Testis (tissue), 3 donors: ENCODE data around the gene NRP2. TPM values are rescaled to one million over a fixed set of nuclear protein-coding genes. Genes with fewer than 3 reads are reported as not detected.
A peak's percentile ranks its signal among the peaks of the same experiment; 100 is the strongest.

Experiments used
- DNase-seq: peaks from one replicate; pipeline ENCODE4 v3.0.0-alpha.2; 2019
- H3K27ac ChIP-seq, 2 donors: fragments of 200-600 bp; sonication (generic); one replicate each; pipeline ENCODE4 v1.5.1; 2019
- H3K27me3 ChIP-seq: fragments of 200-600 bp; sonication (generic); one replicate; pipeline ENCODE4 v1.5.1; 2019
- H3K36me3 ChIP-seq: fragments of 200-600 bp; sonication (generic); one replicate; pipeline ENCODE4 v1.5.1; 2017; ENCODE audit warnings: low read depth; ENCODE audit errors: missing control alignments
- H3K4me1 ChIP-seq: fragments of 200-600 bp; sonication (generic); one replicate; pipeline ENCODE4 v1.5.1; 2019
- H3K4me3 ChIP-seq, 2 donors: fragments of 200-600 bp; sonication (generic); one replicate each; pipeline ENCODE4 v1.5.1; 2017 to 2019
- H3K9me3 ChIP-seq: fragments of 200-600 bp; sonication (generic); one replicate; pipeline ENCODE4 v1.5.1; 2017
- POLR2A ChIP-seq: fragments of 450-650 bp; IDR thresholded peaks from one replicate; pipeline ENCODE4 v1.6.1; 2017; ENCODE audit warnings: antibody characterized with exemption, mild to moderate bottlenecking, moderate library complexity
- WGBS, 2 donors: methylation state at CpG; one replicate each; pipeline ENCODE4 v1.1.5; 2018; 5-methylcytosine and 5-hydroxymethylcytosine counted together
- intact Hi-C: fragments of 100-400 bp; cut with DNase I; formaldehyde crosslinking; loops from one replicate; pipeline ENCODE4 v1.15.1; 2023; ENCODE audit warnings: low total_unique reads
- polyA plus RNA-seq: library from polyadenylated mRNA; stranded (reverse); fragments of 350-450 nt; fragmentation: Illumina TruSeq; extraction: RNeasy Lipid Tissue Mini Kit (QIAGEN cat#74804); gene quantifications from one replicate; pipeline ENCODE4 v1.2.3, GENCODE V29; 2014; ENCODE audit warnings: low read depth, low replicate concordance; ENCODE audit not compliant: insufficient read depth
- total RNA-seq, 2 donors: library from RNA; depleted of rRNA; stranded (reverse); fragments of >200 nt; gene quantifications; one replicate each; pipeline ENCODE4 v1.2.3, GENCODE V29; 2016
- TF ChIP-seq, protein P1 (sequence below), 3 experiments: fragments of 450-650 bp in 2 of 3; fragments of 200-600 bp in 1 of 3; sonication (generic) in 1 of 3; IDR thresholded peaks; one replicate each; pipeline ENCODE4 v1.5.1; 2016 to 2019; ENCODE audit warnings: antibody characterized with exemption in 3 of 3, mild to moderate bottlenecking in 2 of 3, moderate library complexity in 1 of 3

NRP2 gene
- total and polyA plus RNA-seq, 3 donors from 2014 or later: 6.3 to 10.6 (median 6.3) TPM

DNA sequence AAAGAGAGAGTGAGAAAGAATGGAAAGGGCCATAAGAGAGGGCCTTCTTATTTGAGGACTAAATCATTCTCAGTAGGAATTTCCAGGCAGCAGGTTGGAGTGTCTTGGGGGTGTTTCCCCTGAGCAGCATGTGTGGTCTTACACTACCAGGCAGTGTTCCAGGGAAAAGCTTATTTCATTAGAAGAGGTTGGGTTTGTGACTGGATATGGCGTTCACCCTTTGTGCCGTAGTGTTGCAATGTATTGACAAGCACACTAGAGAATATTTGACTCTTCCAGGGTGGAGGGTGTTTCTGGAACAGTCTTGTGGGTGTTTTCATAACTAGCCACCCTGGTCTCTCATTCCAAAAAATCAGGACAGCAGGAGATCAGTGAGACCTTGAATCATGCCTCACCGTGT lies 105.5 kb downstream of the NRP2 start:
- intact Hi-C loops: no loop called here
- Histone ChIP-seq H3K27ac (no peak overlapping the region), H3K4me3 (no peak overlapping the region), H3K27me3 (no peaks in the 10 kb centered on the region), H3K9me3 (no peaks in the 10 kb centered on the region), H3K36me3 (no peaks in the 10 kb centered on the region), H3K4me1 (no peaks in the 10 kb centered on the region)
- TF ChIP-seq, protein P1, sequence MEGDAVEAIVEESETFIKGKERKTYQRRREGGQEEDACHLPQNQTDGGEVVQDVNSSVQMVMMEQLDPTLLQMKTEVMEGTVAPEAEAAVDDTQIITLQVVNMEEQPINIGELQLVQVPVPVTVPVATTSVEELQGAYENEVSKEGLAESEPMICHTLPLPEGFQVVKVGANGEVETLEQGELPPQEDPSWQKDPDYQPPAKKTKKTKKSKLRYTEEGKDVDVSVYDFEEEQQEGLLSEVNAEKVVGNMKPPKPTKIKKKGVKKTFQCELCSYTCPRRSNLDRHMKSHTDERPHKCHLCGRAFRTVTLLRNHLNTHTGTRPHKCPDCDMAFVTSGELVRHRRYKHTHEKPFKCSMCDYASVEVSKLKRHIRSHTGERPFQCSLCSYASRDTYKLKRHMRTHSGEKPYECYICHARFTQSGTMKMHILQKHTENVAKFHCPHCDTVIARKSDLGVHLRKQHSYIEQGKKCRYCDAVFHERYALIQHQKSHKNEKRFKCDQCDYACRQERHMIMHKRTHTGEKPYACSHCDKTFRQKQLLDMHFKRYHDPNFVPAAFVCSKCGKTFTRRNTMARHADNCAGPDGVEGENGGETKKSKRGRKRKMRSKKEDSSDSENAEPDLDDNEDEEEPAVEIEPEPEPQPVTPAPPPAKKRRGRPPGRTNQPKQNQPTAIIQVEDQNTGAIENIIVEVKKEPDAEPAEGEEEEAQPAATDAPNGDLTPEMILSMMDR (IDR thresholded peaks at IDR 0.05): no peak
- TF ChIP-seq POLR2A: no peak
- DNase-seq: peak; percentile 33
- WGBS, 2 donors: 80 to 94% methylated on average over 3 of the region's 3 CpGs

DNA sequence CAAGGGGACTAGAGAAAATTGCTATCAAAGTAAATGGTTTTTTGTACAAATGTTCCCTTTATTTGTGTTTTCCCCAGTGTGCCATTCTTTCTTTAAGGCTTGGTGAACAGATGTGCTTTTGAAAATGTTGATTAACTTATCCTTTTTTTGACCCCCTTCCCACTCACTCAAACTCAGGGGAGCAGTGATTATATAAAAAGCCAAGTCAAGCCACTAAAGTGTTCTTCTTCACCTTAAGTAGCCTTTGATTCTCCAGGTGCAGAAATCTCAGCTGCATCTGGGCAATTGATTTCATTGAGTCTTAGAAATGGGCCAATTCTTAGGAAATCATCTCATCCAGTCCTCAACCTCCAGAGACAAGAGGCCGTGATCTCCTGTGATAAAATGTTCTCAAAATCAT lies 107.6 kb downstream of the NRP2 start:
- no peak overlapping the region for H3K4me3 ChIP-seq
- DNase-seq: no peak
- no peaks in the 10 kb centered on the region for H3K36me3 ChIP-seq
- no peaks in the 10 kb centered on the region for H3K9me3 ChIP-seq
- no peaks in the 10 kb centered on the region for H3K4me1 ChIP-seq
- no peak for TF ChIP-seq POLR2A
- TF ChIP-seq, protein P1 (IDR thresholded peaks at IDR 0.05): no peak
- no peak overlapping the region for H3K27ac ChIP-seq
- H3K27me3 ChIP-seq: no peaks in the 10 kb centered on the region
- intact Hi-C loops: no loop called here
- WGBS, 2 donors: 93 to 97% methylated on average over 1 of the region's 1 CpG

DNA sequence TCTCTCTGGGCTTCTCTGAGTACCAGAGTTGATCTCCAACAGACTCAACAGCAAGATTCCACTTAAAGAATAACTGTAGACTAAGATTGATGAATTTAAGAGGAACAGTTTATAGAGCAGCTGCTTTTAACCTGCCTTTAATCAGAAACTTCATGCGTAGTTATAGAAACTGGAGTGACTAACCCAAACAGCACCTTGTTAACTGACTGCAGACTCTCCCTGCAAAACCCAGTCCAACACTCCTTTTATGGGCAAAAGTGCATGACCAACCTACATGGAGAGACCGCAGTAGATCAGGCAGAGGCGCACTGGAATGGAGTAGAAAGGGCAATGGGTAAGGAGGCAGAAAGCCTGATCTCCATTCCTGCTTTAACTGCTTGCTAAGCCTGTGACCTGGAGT lies 110.6 kb downstream of the NRP2 start:
- no peaks in the 10 kb centered on the region for H3K9me3 ChIP-seq
- H3K4me3 ChIP-seq: no peak overlapping the region
- no peaks in the 10 kb centered on the region for H3K27me3 ChIP-seq
- DNase-seq: no peak
- H3K27ac ChIP-seq: no peak overlapping the region
- H3K36me3 ChIP-seq: no peaks in the 10 kb centered on the region
- intact Hi-C loops: no loop called here
- 93 to 95% methylated on average over 3 of the region's 3 CpGs for WGBS, 2 donors
- no peaks in the 10 kb centered on the region for H3K4me1 ChIP-seq
- TF ChIP-seq POLR2A: no peak
- TF ChIP-seq, protein P1 (IDR thresholded peaks at IDR 0.05): no peak

DNA sequence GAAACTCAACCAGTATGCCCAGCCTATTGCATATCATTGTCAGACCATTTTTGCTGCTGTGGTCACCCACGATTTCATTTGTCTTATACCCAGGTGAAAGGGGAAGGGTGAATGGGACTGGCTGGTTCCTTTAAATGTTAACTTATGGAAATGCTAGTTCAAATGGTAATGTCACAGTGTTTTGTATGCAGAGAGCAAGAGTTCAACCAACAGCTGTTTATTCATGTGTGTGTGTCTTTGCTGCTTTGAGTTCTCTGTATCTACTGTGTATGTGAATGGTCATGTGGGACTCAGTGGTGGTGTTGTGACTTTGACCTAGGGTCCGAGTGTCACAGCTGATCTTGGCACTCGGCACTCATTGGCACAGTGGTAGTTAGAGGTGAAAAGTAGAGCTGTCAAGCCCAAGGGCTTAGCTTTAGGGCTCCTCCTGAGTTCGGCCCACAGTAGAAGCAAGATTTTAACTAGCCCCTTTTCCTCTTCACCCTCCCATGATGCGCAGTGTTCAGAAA lies 114.6 kb downstream of the NRP2 start:
- WGBS, 2 donors: 91 to 95% methylated on average over 5 of the region's 5 CpGs
- Histone ChIP-seq H3K9me3 (no peaks in the 10 kb centered on the region), H3K36me3 (no peaks in the 10 kb centered on the region), H3K27ac (no peak overlapping the region), H3K27me3 (no peaks in the 10 kb centered on the region), H3K4me3 (no peak overlapping the region), H3K4me1 (no peaks in the 10 kb centered on the region)
- TF ChIP-seq, protein P1 (IDR thresholded peaks at IDR 0.05): no peak
- TF ChIP-seq POLR2A: no peak
- DNase-seq: no peak
- intact Hi-C loops: no loop called here

DNA sequence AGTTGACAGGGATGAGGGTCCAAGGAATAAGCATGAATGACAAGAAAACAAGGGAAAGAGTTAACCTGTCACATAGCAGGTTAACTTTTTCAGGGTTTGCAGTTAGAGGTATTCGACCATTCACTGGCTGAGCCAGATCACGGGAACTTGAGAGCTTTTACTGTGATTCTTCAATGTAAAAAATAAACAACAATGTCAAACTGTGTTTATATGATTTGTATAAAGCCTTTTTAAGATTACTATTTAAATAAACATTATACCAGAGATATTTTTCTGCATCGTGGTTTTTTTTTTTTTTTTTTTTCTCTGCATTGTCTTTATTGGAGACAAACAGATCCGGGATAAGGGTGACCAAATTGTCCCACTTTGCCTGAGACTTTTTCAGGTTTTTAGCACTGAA lies 115.6 kb downstream of the NRP2 start:
- Histone ChIP-seq H3K27ac (no peak overlapping the region), H3K4me3 (no peak overlapping the region), H3K9me3 (no peaks in the 10 kb centered on the region), H3K36me3 (no peaks in the 10 kb centered on the region), H3K27me3 (no peaks in the 10 kb centered on the region), H3K4me1 (no peaks in the 10 kb centered on the region)
- intact Hi-C loops: no loop called here
- DNase-seq: no peak
- TF ChIP-seq, protein P1 (IDR thresholded peaks at IDR 0.05): no peak
- no peak for TF ChIP-seq POLR2A
- 88% methylated on average over 4 of the region's 4 CpGs for WGBS, 2 donors
